Neural progenitor cell (in vitro differentiated cells): Measurements from ENCODE around the gene RPL18.

Experiments used
- CTCF ChIP-seq: fragments of 200-600 bp; sonication (generic); IDR thresholded peaks from 2 replicates; pipeline ENCODE4 v1.5.1; 2017; ENCODE audit warnings: antibody characterized with exemption, mild to moderate bottlenecking
- EZH2 ChIP-seq: fragments of 200-600 bp; sonication (generic); IDR thresholded peaks from 2 replicates; pipeline ENCODE4 v1.6.1; 2017; ENCODE audit warnings: antibody characterized with exemption, mild to moderate bottlenecking, moderate library complexity

- TF ChIP-seq CTCF (no peak), EZH2 (no peak)
Observed at GRCh38 chr19:48635966-48636858, 17.2 kb upstream of the RPL18 start.
